Left ventricle myocardium inferior (tissue), 1 donor: ENCODE data around the gene VCL. TPM values are rescaled to one million over a fixed set of nuclear protein-coding genes. Genes with fewer than 3 reads are reported as not detected.

ENCODE experiments used
- DNase-seq: peaks from one replicate; pipeline ENCODE4 v3.0.0-alpha.2; 2020
- H3K27ac ChIP-seq: fragments of 200-600 bp; replicated peaks from 2 replicates; pipeline ENCODE4 v1.8.0; 2021
- H3K27me3 ChIP-seq: fragments of 200-600 bp; 2 replicates; pipeline ENCODE4 v1.8.0; 2021; ENCODE audit warnings: low read depth
- H3K36me3 ChIP-seq: fragments of 200-600 bp; 2 replicates; pipeline ENCODE4 v1.8.0; 2021
- H3K4me1 ChIP-seq: fragments of 200-600 bp; 2 replicates; pipeline ENCODE4 v1.8.0; 2021
- H3K4me3 ChIP-seq: fragments of 200-600 bp; 2 replicates; pipeline ENCODE4 v1.8.0; 2021; ENCODE audit warnings: mild to moderate bottlenecking, moderate library complexity
- H3K9me3 ChIP-seq: fragments of 200-600 bp; replicated peaks from 2 replicates; pipeline ENCODE4 v1.8.0; 2021
- CTCF ChIP-seq: fragments of 200-600 bp; IDR thresholded peaks from 2 replicates; pipeline ENCODE4 v1.8.0; 2021; ENCODE audit warnings: antibody characterized with exemption, mild to moderate bottlenecking, borderline replicate concordance
- intact Hi-C: fragments of 100-400 bp; cut with micrococcal nuclease; formaldehyde crosslinking; loops from one replicate; pipeline ENCODE4 v1.11.0; 2022
- total RNA-seq: library from RNA; stranded (reverse); fragmentation: NEBNext Ultra II Directional; extraction: Animal tissue kit (Norgen Biotek cat#: 25700); gene quantifications from one replicate; pipeline ENCODE4 v1.2.1, GENCODE V29; 2021
- donor health status: DM: no; HTN: yes; CAD: no; lungs with severe emphysema.

The VCL gene
- total RNA-seq, 1 donor from 2014 or later = 227 TPM

- H3K4me1 ChIP-seq = peaks cover 36% of the 10 kb centered on the region
- peak overlapping the region; percentile 34 for H3K4me3 ChIP-seq
- H3K27me3 ChIP-seq = no peaks in the 10 kb centered on the region
- peak; percentile 80 for DNase-seq
- H3K36me3 ChIP-seq = no peaks in the 10 kb centered on the region
- no peaks in the 10 kb centered on the region for H3K9me3 ChIP-seq
- intact Hi-C loops = no loop called here
- peak overlapping the region; percentile 87 for H3K27ac ChIP-seq
- TF ChIP-seq CTCF = no peak
Measured at GRCh38 chr10:73965890-73966768, 31.8 kb upstream of the VCL start.

- DNase-seq = no peak
- intact Hi-C loops = no loop called here
- Histone ChIP-seq H3K9me3 (no peaks in the 10 kb centered on the region), H3K4me3 (peak overlapping the region; percentile 34), H3K36me3 (no peaks in the 10 kb centered on the region), H3K4me1 (peaks cover 36% of the 10 kb centered on the region), H3K27ac (peak overlapping the region; percentile 87), H3K27me3 (no peaks in the 10 kb centered on the region)
- no peak for TF ChIP-seq CTCF
Measured at GRCh38 chr10:73967022-73967429, 30.9 kb upstream of the VCL start.

GRCh38 chr10:73967544-73967943 lies 30.4 kb upstream of the VCL start:
- intact Hi-C loops = no loop called here
- no peak for DNase-seq
- Histone ChIP-seq H3K9me3 (no peaks in the 10 kb centered on the region), H3K27ac (peak overlapping the region; percentile 87), H3K27me3 (no peaks in the 10 kb centered on the region), H3K4me3 (no peak overlapping the region), H3K36me3 (no peaks in the 10 kb centered on the region), H3K4me1 (peaks cover 36% of the 10 kb centered on the region)
- no peak for TF ChIP-seq CTCF

- Histone ChIP-seq H3K36me3 (no peaks in the 10 kb centered on the region), H3K4me3 (no peak overlapping the region), H3K27me3 (no peaks in the 10 kb centered on the region), H3K9me3 (no peaks in the 10 kb centered on the region), H3K4me1 (peaks cover 36% of the 10 kb centered on the region), H3K27ac (peak overlapping the region; percentile 87)
- intact Hi-C loops = no loop called here
- DNase-seq = no peak
- no peak for TF ChIP-seq CTCF
Measured at GRCh38 chr10:73968098-73968521, 29.8 kb upstream of the VCL start.

GRCh38 chr10:73969224-73969841 lies 28.6 kb upstream of the VCL start:
- DNase-seq = no peak
- intact Hi-C loops = no loop called here
- Histone ChIP-seq H3K9me3 (no peaks in the 10 kb centered on the region), H3K27ac (no peak overlapping the region), H3K4me1 (peaks cover 36% of the 10 kb centered on the region), H3K4me3 (no peak overlapping the region), H3K36me3 (no peaks in the 10 kb centered on the region), H3K27me3 (no peaks in the 10 kb centered on the region)
- TF ChIP-seq CTCF = no peak
